NCI-H1105 treated with DMSO at 0.1 percent for 48 hours (cell line): ENCODE results near the gene SLCO3A1.

Source experiments
- DNase-seq: peaks from one replicate; lab custom pipeline; 2025; lab: John Stamatoyannopoulos, UW

Gene SLCO3A1

GRCh38 chr15:91882858-91883586 is 29.5 kb downstream of the SLCO3A1 start:
- no peak for DNase-seq

- DNase-seq: no peak
These were observed 31.1 kb downstream of the SLCO3A1 start for GRCh38 chr15:91884606-91885005.

GRCh38 chr15:91885054-91885453 is 31.5 kb downstream of the SLCO3A1 start:
- no peak for DNase-seq

GRCh38 chr15:91885714-91886270 is 32.3 kb downstream of the SLCO3A1 start:
- no peak for DNase-seq

- no peak for DNase-seq
These were observed 33.4 kb downstream of the SLCO3A1 start for GRCh38 chr15:91886878-91887277.

GRCh38 chr15:91887321-91887720 is 33.8 kb downstream of the SLCO3A1 start:
- DNase-seq: no peak

- DNase-seq: no peak
These were observed 34.4 kb downstream of the SLCO3A1 start for GRCh38 chr15:91887921-91888373.

GRCh38 chr15:91889111-91889815 is 35.8 kb downstream of the SLCO3A1 start:
- DNase-seq: no peak

GRCh38 chr15:91890614-91891013 is 37.1 kb downstream of the SLCO3A1 start:
- DNase-seq: no peak

- no peak for DNase-seq
These were observed 37.6 kb downstream of the SLCO3A1 start for GRCh38 chr15:91891101-91891500.

- DNase-seq: peak; percentile 73
These were observed 38.4 kb downstream of the SLCO3A1 start for GRCh38 chr15:91891788-91892345.

- DNase-seq: no peak
These were observed 38.9 kb downstream of the SLCO3A1 start for GRCh38 chr15:91892436-91892835.

GRCh38 chr15:91894606-91895005 is 41.1 kb downstream of the SLCO3A1 start:
- DNase-seq: no peak

GRCh38 chr15:91895051-91895450 is 41.5 kb downstream of the SLCO3A1 start:
- no peak for DNase-seq

- no peak for DNase-seq
These were observed 43.0 kb downstream of the SLCO3A1 start for GRCh38 chr15:91896341-91897055.

- DNase-seq: no peak
These were observed 44.3 kb downstream of the SLCO3A1 start for GRCh38 chr15:91897585-91898372.

GRCh38 chr15:91898843-91899242 is 45.3 kb downstream of the SLCO3A1 start:
- no peak for DNase-seq

- DNase-seq: no peak
These were observed 51.4 kb downstream of the SLCO3A1 start for GRCh38 chr15:91904942-91905341.

GRCh38 chr15:91908391-91908790 is 54.9 kb downstream of the SLCO3A1 start:
- DNase-seq: no peak

- DNase-seq: no peak
These were observed 55.6 kb downstream of the SLCO3A1 start for GRCh38 chr15:91909111-91909510.

GRCh38 chr15:91909574-91909973 is 56.1 kb downstream of the SLCO3A1 start:
- DNase-seq: peak; percentile 14
